ENCODE data around the gene RAPH1.

GRCh38 chr2:203476881-203477280 lies 58.2 kb downstream of the RAPH1 start:
- TF ChIP-seq CTCF (IDR thresholded peaks at IDR 0.05; ENCODE audit: low read length) (no peak), EZH2 (optimal IDR thresholded peaks at IDR 0.05; ENCODE audit: low read depth, low read length) (no peak), EZH2phosphoT487 (IDR thresholded peaks at IDR 0.05; ENCODE audit: low read length) (no peak)

Data from MM.1S (cell line).